Type B pancreatic cell (in vitro differentiated cells): ENCODE data around the gene ALS2CL. TPM values are rescaled to one million over a fixed set of nuclear protein-coding genes. Genes with fewer than 3 reads are reported as not detected.

Source experiments
- DNase-seq: peaks from one replicate; pipeline ENCODE4 v3.0.0; 2021; ENCODE audit warnings: mixed read lengths; ENCODE audit not compliant: unreplicated experiment; ENCODE audit errors: extremely low spot score
- H3K27ac Mint-ChIP-seq: 2 replicates; pipeline ENCODE4 v1.8.0; 2021; ENCODE audit warnings: mild to moderate bottlenecking, mixed read lengths
- H3K27me3 Mint-ChIP-seq: 2 replicates; pipeline ENCODE4 v1.8.0; 2021; ENCODE audit warnings: mixed read lengths
- H3K36me3 Mint-ChIP-seq: 2 replicates; pipeline ENCODE4 v1.8.0; 2021; ENCODE audit warnings: mixed read lengths
- H3K4me1 Mint-ChIP-seq: one replicate; pipeline ENCODE4 v1.8.0; 2021; ENCODE audit warnings: mixed read lengths; ENCODE audit not compliant: unreplicated experiment
- H3K4me3 Mint-ChIP-seq: 2 replicates; pipeline ENCODE4 v1.8.0; 2021; ENCODE audit warnings: mild to moderate bottlenecking, mixed read lengths
- H3K9me3 Mint-ChIP-seq: 2 replicates; pipeline ENCODE4 v1.8.0; 2021; ENCODE audit warnings: mixed read lengths
- total RNA-seq: library from RNA; stranded (reverse); gene quantifications from 2 replicates; pipeline ENCODE4 v1.2.1, GENCODE V29; 2021; ENCODE audit warnings: low replicate concordance
- TF ChIP-seq, protein P1 (sequence below): fragments of 200-600 bp; sonication (generic); conservative IDR thresholded peaks from 2 replicates; pipeline ENCODE4 v1.5.0; 2021; ENCODE audit warnings: antibody characterized with exemption, mild to moderate bottlenecking

The ALS2CL gene
- total RNA-seq, 1 donor from 2014 or later: 31.7 TPM

DNA sequence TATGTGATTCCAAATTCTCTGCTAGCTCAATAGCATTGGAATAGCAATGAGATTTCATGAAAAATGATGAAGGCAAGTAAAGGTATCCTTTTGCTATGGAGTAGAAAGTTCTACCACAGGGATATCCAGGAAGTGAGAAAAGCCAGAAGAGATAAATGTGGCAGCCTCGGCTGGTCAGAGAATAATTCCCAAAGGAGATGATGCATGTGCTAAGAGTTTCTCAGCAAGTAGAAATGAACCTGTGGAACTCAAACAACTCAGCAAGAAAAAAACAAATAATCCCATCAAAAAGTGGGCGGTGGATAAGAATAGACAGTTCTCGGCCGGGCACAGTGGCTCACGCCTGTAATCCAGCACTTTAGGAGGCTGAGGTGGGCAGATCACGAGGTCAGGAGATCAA is 38.2 kb downstream of the ALS2CL start:
- H3K4me1 Mint-ChIP-seq: peaks cover 27% of the 10 kb centered on the region
- no peaks in the 10 kb centered on the region for H3K27me3 Mint-ChIP-seq
- DNase-seq: no peak
- no peaks in the 10 kb centered on the region for H3K36me3 Mint-ChIP-seq
- H3K4me3 Mint-ChIP-seq: no peak overlapping the region
- H3K9me3 Mint-ChIP-seq: peaks cover 6% of the 10 kb centered on the region
- TF ChIP-seq, protein P1, sequence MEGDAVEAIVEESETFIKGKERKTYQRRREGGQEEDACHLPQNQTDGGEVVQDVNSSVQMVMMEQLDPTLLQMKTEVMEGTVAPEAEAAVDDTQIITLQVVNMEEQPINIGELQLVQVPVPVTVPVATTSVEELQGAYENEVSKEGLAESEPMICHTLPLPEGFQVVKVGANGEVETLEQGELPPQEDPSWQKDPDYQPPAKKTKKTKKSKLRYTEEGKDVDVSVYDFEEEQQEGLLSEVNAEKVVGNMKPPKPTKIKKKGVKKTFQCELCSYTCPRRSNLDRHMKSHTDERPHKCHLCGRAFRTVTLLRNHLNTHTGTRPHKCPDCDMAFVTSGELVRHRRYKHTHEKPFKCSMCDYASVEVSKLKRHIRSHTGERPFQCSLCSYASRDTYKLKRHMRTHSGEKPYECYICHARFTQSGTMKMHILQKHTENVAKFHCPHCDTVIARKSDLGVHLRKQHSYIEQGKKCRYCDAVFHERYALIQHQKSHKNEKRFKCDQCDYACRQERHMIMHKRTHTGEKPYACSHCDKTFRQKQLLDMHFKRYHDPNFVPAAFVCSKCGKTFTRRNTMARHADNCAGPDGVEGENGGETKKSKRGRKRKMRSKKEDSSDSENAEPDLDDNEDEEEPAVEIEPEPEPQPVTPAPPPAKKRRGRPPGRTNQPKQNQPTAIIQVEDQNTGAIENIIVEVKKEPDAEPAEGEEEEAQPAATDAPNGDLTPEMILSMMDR: no peak
- H3K27ac Mint-ChIP-seq: no peak overlapping the region

DNA sequence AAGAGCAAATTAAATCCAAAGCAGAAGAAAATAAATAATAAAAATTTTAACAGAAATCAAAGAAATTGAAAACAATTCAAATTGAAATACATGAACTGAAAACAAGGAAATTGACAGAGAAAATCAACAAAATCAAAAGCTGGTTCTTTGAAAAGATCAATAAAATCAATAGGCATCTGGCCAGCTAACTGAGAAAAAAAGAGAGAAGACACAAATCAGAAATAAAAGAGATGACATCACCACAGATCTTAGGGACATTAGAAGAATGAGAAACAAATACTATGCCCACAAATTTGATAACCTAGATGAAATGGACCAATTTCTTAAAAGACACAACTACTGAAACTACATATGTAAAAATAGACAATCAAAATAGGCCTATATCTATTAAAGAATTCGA is 42.4 kb downstream of the ALS2CL start:
- TF ChIP-seq, protein P1: no peak
- H3K9me3 Mint-ChIP-seq: peaks cover 6% of the 10 kb centered on the region
- no peaks in the 10 kb centered on the region for H3K27me3 Mint-ChIP-seq
- H3K4me3 Mint-ChIP-seq: no peak overlapping the region
- H3K4me1 Mint-ChIP-seq: peaks cover 3% of the 10 kb centered on the region
- DNase-seq: no peak
- H3K36me3 Mint-ChIP-seq: no peaks in the 10 kb centered on the region
- H3K27ac Mint-ChIP-seq: no peak overlapping the region

DNA sequence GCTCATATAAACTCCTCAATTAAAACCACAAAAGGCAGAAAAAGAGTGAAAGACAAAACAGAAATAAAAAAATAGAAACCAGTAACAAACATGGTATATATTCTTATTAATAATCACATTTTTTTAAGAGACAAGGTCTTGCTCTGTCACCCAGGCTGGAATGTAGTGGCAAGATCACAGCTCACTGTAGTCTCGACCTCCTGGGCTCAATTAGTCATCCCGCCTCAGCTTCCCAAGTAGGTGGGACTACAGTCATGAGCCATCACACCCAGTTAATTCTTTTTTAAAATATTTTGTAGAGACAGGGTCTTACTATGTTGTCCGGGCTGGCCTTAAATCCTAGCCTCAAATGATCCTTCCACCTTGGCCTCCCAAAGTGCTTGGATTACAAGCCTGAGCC is 44.0 kb downstream of the ALS2CL start:
- DNase-seq: no peak
- Mint-ChIP-seq H3K27me3 (no peaks in the 10 kb centered on the region), H3K36me3 (no peaks in the 10 kb centered on the region), H3K4me1 (no peaks in the 10 kb centered on the region), H3K27ac (no peak overlapping the region), H3K4me3 (no peak overlapping the region), H3K9me3 (peaks cover 6% of the 10 kb centered on the region)
- TF ChIP-seq, protein P1: no peak

DNA sequence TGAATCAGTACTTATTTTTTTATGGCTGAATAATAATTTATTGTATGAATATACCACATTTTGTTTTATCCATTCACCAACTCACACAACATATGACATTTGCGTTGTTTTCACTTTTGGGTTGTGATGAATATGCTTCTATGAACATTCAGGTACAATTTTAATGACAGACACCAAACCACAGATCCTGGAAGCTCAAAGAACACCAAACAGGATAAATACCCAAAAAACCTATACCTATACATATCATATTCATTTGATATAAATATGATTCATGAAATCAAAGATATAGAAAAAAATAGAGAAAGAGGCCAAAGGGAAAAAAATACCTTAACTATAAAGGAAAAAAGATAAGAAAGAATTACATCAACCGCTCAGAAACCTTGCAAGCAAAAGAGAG is 45.4 kb downstream of the ALS2CL start:
- peaks cover 2% of the 10 kb centered on the region for H3K27me3 Mint-ChIP-seq
- H3K36me3 Mint-ChIP-seq: no peaks in the 10 kb centered on the region
- TF ChIP-seq, protein P1: no peak
- H3K27ac Mint-ChIP-seq: no peak overlapping the region
- no peak overlapping the region for H3K4me3 Mint-ChIP-seq
- DNase-seq: no peak
- peaks cover 12% of the 10 kb centered on the region for H3K9me3 Mint-ChIP-seq
- H3K4me1 Mint-ChIP-seq: no peaks in the 10 kb centered on the region

DNA sequence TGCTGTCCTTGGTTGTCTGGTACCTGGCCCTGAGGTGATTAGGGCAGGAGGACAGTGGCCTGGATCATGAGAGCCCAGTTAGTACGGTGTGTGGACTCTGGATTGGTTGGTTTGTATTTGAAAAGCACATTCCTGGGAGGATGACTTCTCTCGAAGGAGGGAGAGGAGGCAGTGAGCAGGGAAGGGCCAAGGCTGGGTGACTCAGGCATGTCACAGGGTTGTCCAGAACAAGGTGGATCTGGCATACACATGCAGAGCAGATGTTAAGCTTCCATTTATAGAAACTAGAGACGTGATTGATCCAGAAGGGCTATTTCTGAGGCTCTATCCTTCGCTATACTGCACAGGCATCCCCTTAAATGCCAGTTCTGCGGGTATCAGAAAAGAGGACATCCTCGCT is 46.8 kb downstream of the ALS2CL start:
- no peak for DNase-seq
- Mint-ChIP-seq H3K27ac (no peak overlapping the region), H3K4me3 (no peak overlapping the region), H3K27me3 (peaks cover 2% of the 10 kb centered on the region), H3K9me3 (peaks cover 6% of the 10 kb centered on the region), H3K36me3 (no peaks in the 10 kb centered on the region), H3K4me1 (no peaks in the 10 kb centered on the region)
- TF ChIP-seq, protein P1: no peak

DNA sequence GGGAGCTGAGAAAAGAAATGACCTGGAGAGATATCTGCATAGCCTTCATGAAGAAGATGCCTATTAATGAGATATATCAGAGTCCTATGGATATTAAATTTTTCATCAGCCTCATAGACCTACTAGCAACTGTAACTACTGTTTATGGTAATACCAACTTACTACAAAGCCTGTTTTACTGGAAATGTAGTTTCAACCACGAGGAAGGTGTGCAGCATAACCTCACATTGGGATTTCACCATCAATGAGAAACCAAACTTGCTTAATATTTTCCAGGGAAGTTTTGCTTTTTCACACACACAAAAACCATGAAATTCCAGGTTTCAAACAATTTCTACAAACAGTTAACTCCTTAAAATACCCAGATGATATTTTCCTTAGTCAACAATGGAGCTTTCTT is 49.8 kb downstream of the ALS2CL start:
- TF ChIP-seq, protein P1: no peak
- no peak for DNase-seq
- Mint-ChIP-seq H3K27ac (peak overlapping the region; percentile 30), H3K4me1 (no peaks in the 10 kb centered on the region), H3K9me3 (peaks cover 6% of the 10 kb centered on the region), H3K27me3 (peaks cover 2% of the 10 kb centered on the region), H3K4me3 (no peak overlapping the region), H3K36me3 (no peaks in the 10 kb centered on the region)
